ENCODE measurements around the gene AUTS2. TPM values are rescaled to one million over a fixed set of nuclear protein-coding genes. Genes with fewer than 3 reads are reported as not detected.

The AUTS2 gene
- total and polyA plus RNA-seq, 2 experiments from 2014 or later = 32.0 to 91.0 TPM

DNA sequence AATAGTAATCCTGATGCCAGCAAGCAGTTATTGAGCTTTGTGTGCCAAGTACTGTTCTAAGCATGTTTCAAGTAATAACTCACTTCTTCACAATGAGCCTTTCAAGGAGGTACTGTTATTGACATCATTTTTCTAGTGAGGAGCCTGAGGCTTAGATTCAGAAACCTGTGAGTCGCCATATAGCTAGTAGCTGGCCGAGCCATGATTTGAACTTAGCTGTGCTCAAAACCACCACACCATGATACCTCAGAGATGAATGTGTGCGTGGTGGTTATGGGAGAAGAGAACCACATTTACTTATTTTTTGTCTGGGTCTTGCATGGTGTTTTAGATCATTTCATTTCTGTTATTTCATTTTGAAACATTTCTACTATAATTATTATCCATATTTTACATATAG, 578.9 kb downstream of the AUTS2 start:
- Histone ChIP-seq H3K36me3 (ENCODE audit: insufficient read depth) (no peaks in the 10 kb centered on the region), H3K27ac (ENCODE audit: low read depth) (no peak overlapping the region), H3K4me1 (ENCODE audit: insufficient read depth) (peaks cover 10% of the 10 kb centered on the region), H2AFZ (no peak overlapping the region), H3F3A (replicated peaks; ENCODE audit: low read depth) (no peaks in the 10 kb centered on the region), H3K4me2 (no peak overlapping the region), H3K27me3 (ENCODE audit: insufficient read depth) (no peaks in the 10 kb centered on the region), H3K4me3 (no peak overlapping the region), H4K20me1 (replicated peaks; ENCODE audit: insufficient read depth) (no peaks in the 10 kb centered on the region), H3K9me2 (ENCODE audit: insufficient read depth) (0 out of 2 replicates have a peak, but pooled peaks cover 7% of the 10 kb centered on the region), H3K79me2 (replicated peaks; ENCODE audit: insufficient read depth) (no peaks in the 10 kb centered on the region)
- H3K27me3 Mint-ChIP-seq (ENCODE audit: insufficient read depth, low read depth, poor library complexity) = peaks cover 1% of the 10 kb centered on the region
- H3K4me1 Mint-ChIP-seq = peaks cover 17% of the 10 kb centered on the region
- H3K4me3 Mint-ChIP-seq = no peak overlapping the region
- 0 out of 3 replicates have a peak, but pooled peaks cover 3% of the 10 kb centered on the region for H3K9me3 Mint-ChIP-seq
- TF ChIP-seq JUNB (IDR thresholded peaks at IDR 0.05; ENCODE audit: unreplicated experiment) = no peak
- TF ChIP-seq ZNF331 (CRISPR knock-in tag; IDR thresholded peaks at IDR 0.05; ENCODE audit: low read depth) = no peak
- no peak for TF ChIP-seq CTCF (conservative IDR thresholded peaks at IDR 0.05; ENCODE audit: low read depth in 2 of 2)
- TF ChIP-seq CREB1 (CRISPR knock-in tag; IDR thresholded peaks at IDR 0.05; ENCODE audit: low read depth) = no peak
- no peak for TF ChIP-seq EZH2phosphoT487 (IDR thresholded peaks at IDR 0.05; ENCODE audit: unreplicated experiment)
- TF ChIP-seq POLR2AphosphoS5 (IDR thresholded peaks at IDR 0.05; ENCODE audit: low read depth) = no peak
- TF ChIP-seq ZNF114 (CRISPR knock-in tag; IDR thresholded peaks at IDR 0.05) = no peak
- TF ChIP-seq, protein P1, sequence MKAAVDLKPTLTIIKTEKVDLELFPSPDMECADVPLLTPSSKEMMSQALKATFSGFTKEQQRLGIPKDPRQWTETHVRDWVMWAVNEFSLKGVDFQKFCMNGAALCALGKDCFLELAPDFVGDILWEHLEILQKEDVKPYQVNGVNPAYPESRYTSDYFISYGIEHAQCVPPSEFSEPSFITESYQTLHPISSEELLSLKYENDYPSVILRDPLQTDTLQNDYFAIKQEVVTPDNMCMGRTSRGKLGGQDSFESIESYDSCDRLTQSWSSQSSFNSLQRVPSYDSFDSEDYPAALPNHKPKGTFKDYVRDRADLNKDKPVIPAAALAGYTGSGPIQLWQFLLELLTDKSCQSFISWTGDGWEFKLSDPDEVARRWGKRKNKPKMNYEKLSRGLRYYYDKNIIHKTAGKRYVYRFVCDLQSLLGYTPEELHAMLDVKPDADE (IDR thresholded peaks at IDR 0.05) = no peak
- no peak for TF ChIP-seq EZH2 (IDR thresholded peaks at IDR 0.05; ENCODE audit: low read depth, unreplicated experiment)
- no peak for TF ChIP-seq REST (IDR thresholded peaks at IDR 0.05; ENCODE audit: unreplicated experiment)
- no peak for TF ChIP-seq NANOG (IDR thresholded peaks at IDR 0.05; ENCODE audit: borderline replicate concordance)
- DNase-seq (ENCODE audit: low spot score) = no peak
- no peak for ATAC-seq
- H3K36me3 Mint-ChIP-seq (ENCODE audit: low read depth) = no peaks in the 10 kb centered on the region
- H3K27ac Mint-ChIP-seq = no peak overlapping the region

All from GM23338 (cell line).